Retina (tissue), 1 donor: ENCODE measurements around the gene CLEC5A.
"Not testable (repeated sequence)": the region's sequence is repeated elsewhere in the genome, so short reads cannot be mapped to it uniquely, and the experiment has no call there.

ENCODE experiments used
- DNase-seq: peaks from one replicate; pipeline ENCODE4 v3.0.0-alpha.2; 2016

The CLEC5A gene

GRCh38 chr7:141945356-141945755 is 1.4 kb downstream of the CLEC5A start:
- no peak for DNase-seq

GRCh38 chr7:141944811-141945210 is 2.0 kb downstream of the CLEC5A start:
- no peak for DNase-seq

- DNase-seq, result no peak
Measured at GRCh38 chr7:141943846-141944245, 2.9 kb downstream of the CLEC5A start.

- DNase-seq, result no peak
Measured at GRCh38 chr7:141941075-141941474, 5.7 kb downstream of the CLEC5A start.

- DNase-seq, result no peak
Measured at GRCh38 chr7:141930211-141930610, 16.6 kb downstream of the CLEC5A start.

GRCh38 chr7:141928845-141929195 is 18.0 kb downstream of the CLEC5A start:
- DNase-seq, result no peak

- no peak for DNase-seq
Measured at GRCh38 chr7:141928146-141928844, 18.5 kb downstream of the CLEC5A start.

- DNase-seq, result no peak
Measured at GRCh38 chr7:141920281-141920680, 26.5 kb downstream of the CLEC5A start.

- DNase-seq, result no peak
Measured at GRCh38 chr7:141916099-141916498, 30.7 kb downstream of the CLEC5A start, which contains the start of gene OR9A4. Gene OR9A4 (plus strand): TSS chr7:141916399. CDS start chr7:141918876, 2,477 bp downstream.

GRCh38 chr7:141915565-141915964 is 31.2 kb downstream of the CLEC5A start:
- no peak for DNase-seq

GRCh38 chr7:141911391-141911790 is 35.4 kb downstream of the CLEC5A start:
- DNase-seq, result no peak

- no peak for DNase-seq
Measured at GRCh38 chr7:141906285-141906684, 40.5 kb downstream of the CLEC5A start.

- DNase-seq, result not testable (repeated sequence)
Measured at GRCh38 chr7:141899366-141899765, 47.4 kb downstream of the CLEC5A start.

GRCh38 chr7:141891336-141891735 is 55.4 kb downstream of the CLEC5A start:
- no peak for DNase-seq

- no peak for DNase-seq
Measured at GRCh38 chr7:141889321-141889720, 57.5 kb downstream of the CLEC5A start.

GRCh38 chr7:141884539-141885225 is 62.1 kb downstream of the CLEC5A start:
- no peak for DNase-seq

GRCh38 chr7:141880960-141881359 is 65.8 kb downstream of the CLEC5A start:
- DNase-seq, result no peak

GRCh38 chr7:141877365-141877764 is 69.4 kb downstream of the CLEC5A start:
- no peak for DNase-seq
